NCI-H69 (cell line): ENCODE data around the gene USP2.

Source experiments
- DNase-seq: peaks from one replicate; lab custom pipeline; 2025; lab: John Stamatoyannopoulos, UW

The USP2 gene

DNA sequence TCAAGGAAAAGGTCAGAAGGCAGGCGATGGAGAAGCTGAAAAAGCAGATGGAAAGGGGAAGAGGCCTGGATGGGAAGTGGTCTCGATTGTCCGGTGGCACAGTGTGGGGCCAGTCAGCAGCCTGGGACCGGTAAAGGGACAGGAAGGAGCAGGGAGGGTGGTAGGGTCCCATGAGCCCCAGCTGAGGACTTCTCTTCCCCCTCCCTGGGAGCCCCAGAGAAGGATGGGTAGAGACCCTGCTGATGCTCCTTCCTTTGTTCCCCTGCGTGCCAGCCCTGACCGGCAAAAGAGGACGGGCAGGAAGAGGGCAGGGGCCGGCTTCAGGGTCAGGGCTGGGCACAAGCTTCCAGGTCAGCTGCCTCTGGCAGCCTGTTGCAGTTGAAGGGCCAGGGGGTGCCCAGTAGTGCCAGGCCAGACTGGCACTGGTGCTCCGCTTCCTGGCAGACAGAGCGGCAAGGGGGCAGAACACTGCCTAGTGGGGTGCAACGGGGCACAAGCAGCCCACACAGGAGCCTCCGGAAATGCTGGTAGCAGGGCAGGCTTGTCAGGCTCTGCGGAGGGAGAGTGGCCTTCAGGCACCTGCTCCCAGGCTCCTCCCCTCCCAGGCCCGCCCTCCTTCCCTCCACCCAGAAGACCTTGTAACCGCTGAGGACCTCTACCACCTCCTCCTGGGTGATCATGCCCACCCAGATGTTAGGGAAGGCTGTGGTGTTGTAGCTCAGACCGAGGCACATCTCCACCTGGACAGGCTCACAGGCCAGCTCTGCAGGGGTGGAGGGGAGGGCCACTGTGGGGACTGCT, 40.1 kb downstream of the USP2 start:
- DNase-seq, result no peak

DNA sequence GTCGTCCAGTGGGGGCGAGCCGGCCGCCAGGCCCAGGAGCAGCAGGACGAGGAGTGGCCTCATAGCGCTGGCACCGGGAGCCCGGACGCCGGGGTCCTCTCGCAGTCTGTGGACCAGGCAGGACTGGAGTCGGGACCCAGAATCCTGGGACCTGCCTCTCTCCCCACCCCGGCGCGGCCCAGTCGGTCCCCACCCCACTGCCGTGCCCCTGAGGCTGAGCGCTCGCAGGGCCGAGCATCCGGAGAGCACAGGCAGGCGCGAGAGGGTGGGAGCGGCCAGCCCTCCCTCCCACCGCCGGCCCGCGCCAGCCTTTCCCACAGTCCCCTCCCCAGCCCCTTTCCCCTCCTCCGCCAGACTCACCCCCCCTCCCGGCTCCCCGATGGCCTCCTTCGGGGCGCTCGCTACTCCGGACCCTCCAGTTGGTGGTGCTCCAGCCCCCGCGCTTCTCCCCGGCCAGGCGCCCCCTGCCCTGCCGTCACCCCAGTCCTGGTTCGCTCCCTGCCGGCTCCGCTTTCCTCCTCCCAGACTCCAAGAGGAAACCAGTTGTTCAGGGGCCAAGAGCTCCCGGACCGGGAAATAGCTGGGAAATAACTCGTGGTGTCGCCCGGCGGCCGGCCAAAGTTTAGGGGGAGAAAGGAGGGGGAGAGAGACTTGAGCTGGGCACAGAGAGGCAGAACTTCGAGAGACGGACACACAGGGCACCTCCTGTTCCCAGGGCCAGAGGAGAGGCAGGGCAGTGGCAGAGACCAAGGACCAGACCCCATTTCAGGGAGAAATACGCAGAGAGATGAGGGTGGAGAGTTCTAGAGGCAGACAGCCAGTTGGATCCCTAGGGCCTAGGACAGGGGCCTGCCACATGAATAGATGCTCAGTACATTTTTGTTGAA, 40.9 kb downstream of the USP2 start, which contains the start of gene C1QTNF5:
Gene C1QTNF5, minus strand, starts transcription at position 549 of the 887 bp plus-strand sequence. Its CDS starts 486 bp downstream, at position 63.
- no peak for DNase-seq

DNA sequence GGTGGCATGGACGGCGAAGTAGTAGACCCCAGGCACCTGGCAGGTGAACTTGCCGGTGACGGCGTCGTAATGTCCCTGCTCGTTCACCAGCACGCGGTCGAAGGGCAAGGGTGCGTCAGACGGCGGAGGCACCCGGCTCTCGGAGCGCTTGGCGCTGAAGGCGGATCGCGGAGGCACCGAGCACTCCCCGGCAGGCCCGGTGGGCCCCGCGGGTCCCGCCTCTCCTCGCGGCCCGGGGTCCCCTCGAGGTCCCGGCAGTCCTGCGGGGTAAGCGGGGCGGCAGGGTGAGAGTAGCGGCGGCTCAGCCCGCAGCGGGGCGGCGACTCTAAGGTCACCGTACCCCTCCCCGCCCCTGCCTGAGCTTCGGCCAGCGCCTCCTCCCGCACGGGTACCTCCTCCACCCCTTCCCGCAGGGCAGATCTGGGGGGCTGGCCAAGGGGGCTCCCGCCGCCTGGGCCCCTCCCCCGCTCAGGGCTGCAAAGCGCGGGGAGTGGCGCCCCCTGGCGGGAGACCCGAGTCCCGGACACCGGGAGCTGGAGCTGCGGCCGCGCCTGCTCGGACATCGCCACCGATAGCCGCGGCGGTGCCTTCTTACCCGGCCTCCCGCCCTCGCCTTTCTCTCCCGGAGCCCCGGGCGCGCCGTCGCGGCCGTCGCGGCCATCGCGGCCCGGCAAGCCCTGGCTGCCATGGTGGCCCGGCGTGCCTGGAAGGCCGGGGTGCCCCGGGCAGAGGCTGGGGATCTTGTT, 41.7 kb downstream of the USP2 start:
- peak; percentile 76 for DNase-seq

DNA sequence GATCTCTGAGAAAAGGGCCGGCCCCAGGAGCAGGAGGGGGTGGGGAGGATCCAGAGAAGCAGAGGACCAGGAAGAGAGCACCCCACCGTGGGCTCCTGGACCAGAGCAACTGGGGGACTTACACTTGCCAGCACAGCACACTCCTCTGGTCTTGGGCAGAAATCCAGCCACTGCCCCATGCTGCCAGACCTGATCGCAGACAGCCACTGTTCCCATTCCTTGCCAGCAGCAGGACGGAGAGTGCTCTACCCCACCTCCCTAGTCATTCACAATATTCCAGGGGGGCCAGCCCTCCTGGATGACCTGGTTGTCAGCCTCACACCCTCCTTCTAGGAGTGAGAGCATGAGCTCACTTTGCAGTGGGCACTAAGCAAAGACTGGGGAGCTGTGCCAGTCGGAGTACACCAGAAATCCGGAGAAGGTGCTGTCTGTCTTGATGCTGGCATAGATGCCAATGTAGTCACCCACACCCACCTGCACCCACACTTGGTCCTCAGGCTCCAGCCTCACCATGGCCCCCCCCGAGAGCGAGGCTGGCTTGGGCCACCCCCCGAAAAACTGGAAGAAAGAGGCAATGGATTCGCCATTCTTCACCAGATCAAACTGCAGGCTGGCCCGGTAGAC, 42.4 kb downstream of the USP2 start:
- DNase-seq, result peak; percentile 46

DNA sequence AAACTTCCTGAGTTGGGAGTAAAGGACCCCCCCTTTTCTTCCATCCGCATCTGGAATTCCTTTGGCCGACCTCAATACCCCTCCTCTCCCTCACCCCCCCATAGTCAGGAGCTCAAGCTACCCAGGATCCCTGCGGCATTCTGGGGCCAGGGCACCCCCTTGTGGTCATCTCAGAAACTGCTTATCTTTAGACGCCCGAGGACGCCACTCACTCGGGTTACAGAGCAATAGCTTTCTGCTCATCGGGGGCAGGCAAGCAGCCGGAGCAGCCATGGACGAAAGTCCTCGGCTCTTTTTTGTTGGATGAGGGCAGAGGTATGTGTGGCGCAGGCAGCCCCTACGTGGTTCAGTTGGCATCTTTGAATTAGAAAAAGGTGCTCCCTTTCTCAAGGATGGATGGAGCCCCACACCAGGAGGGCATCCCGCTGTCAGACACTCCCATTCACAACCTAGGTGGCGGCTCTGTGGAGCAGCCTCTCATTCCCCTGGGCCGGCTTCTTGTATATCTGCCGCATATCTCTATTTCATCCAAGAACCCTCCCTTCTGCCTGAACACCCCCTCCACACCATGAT, 43.1 kb downstream of the USP2 start:
- DNase-seq, result peak; percentile 78

DNA sequence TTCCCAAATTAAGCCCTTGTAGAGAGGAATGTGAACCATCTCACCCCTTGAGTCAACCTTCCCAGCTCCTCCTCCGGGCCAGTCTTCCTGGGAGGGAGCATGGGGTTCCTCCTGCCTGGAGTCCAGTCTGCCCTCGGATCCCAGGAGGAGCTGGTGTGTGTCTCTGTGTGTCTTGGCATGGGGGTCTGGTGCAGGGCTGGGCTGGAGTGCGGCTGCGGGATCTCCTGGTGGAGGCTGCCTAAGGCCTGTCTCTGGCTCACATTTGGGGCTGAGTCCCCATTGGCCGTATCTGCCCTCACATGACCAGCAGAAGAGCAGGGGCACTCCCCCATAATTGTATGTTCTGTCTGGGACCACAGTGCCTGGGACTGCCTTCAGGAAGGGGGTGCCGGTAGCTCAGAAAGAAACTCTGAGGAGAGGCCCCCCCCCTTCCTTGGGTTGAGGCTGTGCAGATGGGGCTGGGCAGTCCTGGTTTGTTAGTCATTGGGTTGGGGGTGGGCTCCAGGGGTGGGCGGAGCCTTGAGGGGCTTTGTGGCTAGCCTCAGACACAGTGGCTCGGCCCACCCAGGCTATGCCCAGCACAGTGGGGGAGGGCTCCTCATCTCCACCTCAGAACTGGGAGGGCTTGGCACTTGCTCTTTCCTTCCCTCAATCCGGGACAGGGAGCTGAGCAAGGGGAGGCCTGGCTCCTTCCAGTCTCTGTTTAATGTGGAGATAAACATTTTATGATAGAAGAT, 43.7 kb downstream of the USP2 start:
- DNase-seq, result no peak

DNA sequence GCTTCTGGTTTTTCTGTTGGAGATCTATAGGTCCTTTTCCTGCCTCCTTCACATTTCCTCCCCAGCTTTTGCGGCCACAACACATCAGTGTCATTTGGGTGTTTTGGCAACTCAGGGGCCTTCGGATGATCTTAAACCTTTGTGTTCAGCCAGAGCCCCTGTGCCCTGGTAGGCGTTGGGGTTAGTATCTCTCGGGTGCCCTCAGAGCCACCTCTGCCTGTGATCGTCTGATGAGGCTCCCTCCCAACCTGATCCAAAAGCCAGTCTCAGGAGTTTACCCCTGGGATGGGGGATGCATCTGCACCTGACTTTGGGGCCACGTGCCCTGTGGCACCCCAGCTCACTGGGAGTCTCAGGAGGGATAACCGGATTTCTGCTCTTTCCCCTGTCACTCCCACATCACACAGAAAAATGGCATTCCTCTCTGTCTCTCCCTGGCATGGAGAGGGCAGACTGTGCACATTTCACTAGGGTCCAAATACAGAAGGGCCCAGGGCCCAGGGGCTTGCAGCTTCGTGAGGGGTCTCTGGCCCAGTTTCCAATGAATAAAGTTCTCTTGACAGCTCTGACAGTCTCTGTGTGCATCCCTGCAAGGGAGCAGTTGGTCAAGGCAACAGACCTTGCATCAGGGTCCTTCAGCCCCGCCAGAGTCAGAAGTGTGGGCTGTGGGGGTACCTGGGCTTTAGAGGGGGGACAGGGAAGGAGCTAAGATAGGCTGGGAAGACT, 44.6 kb downstream of the USP2 start:
- no peak for DNase-seq

DNA sequence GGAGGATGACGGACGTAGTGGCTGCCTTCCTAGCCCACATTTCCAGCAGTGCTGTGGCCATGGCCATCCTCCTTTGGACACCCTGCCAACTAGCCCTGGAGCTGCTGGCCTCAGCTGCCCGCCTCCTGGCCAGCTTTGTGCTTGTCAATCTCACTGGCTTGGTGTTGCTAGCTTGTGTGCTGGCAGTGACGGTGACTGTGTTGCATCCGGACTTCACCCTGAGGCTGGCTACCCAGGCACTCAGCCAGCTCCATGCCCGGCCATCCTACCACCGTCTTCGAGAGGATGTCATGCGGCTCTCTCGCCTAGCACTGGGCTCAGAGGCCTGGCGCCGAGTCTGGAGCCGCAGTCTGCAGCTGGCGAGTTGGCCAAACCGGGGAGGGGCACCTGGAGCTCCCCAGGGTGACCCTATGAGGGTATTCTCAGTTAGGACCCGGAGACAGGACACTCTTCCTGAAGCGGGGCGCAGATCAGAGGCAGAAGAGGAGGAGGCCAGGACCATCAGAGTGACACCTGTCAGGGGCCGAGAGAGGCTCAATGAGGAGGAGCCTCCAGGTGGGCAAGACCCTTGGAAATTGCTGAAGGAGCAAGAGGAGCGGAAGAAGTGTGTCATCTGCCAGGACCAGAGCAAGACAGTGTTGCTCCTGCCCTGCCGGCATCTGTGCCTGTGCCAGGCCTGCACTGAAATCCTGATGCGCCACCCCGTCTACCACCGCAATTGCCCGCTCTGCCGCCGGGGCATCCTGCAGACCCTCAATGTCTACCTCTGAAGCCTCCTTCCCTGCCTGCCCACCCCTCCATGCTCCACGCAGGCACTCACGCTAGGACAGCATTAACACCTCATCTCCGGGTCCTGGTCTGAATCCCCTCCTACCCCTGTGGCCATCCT, 45.6 kb downstream of the USP2 start:
- DNase-seq, result no peak

DNA sequence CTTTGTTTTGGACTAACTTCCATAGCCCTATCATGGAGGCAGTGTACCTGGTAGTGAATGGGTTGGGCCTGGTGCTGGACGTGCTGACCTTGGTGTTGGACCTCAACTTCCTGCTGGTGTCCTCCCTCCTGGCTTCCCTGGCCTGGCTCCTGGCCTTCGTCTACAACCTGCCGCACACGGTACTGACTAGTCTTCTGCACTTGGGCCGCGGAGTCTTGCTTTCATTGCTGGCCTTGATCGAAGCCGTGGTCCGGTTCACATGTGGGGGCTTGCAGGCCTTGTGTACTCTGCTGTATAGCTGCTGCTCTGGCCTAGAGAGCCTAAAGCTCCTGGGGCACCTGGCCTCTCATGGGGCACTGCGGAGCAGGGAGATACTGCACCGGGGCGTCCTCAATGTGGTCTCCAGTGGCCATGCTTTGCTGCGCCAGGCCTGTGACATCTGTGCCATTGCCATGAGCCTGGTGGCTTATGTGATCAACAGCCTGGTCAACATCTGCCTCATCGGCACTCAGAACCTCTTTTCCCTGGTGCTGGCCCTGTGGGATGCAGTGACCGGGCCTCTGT, 46.3 kb downstream of the USP2 start:
- DNase-seq, result no peak

DNA sequence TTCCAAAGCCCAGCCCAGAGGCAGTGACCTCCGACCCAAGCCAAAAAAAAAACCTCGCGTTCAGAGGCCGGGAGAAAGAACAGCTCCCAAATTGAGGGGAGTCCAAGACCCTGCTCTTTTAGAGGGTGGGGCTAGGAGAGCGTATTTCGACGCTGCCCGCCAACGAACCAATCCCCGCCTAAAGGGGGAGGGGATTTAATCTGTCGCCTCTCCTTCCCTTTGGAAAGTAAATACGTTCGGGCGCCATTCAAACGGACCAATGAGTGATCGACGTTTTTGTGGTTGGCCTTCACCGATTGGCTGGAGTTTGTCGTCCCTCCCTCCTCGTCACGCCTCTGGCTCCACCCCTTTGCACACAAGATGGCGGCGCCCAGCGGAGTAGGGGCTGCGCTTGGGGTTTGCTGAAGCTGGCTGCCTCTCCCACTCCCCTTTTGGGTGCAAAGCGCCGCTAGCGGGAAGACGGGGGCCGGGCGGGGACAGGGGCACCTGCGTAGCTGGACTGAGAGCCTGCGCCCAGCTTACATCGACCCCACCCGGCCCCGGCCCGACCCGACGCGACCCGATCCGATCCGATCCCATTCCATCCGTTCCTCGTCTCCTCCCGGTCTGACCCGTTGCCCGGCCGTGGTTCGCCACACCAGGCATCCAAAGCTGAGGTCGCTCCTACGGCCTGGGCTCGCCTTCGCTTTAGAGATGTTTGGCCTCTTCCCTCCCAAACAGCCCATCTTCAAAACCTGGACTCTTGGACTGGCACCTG, 47.1 kb downstream of the USP2 start, which contains the start of gene RNF26:
Gene RNF26, plus strand, starts transcription at position 354 of the 757 bp plus-strand sequence. CDS start 596 bp downstream, outside the sequence.
- DNase-seq, result peak; percentile 100

DNA sequence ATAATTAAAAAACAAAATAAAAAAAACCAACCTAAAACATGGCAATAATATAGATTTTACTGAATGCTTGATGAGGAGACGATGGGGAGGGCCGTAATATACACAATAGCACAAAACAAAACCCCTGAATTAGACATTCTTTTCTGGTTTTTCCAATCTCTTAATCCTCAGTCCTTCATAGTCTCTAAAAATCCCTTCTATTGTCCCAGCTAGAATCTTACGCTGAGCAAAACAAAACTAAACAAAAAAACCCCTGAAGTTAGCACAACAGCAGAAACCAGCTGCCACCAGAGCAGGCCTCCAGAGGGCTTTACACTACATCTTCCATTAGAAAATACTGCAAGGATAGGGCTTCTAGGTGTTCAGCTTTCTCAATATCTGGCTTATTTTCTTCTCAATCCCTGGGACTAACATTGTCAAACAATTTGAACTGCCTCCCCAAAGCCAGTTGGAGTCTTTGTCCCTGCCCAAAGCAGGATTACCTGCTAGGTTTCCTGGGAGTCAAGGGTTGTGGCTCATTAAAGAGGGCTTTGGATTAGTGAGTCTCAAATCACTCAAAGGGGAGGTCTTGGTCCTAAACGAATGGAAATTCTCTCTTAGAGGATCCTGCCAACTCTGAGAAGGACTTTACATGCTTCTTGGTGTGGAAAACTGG, 49.3 kb downstream of the USP2 start:
- DNase-seq, result no peak

DNA sequence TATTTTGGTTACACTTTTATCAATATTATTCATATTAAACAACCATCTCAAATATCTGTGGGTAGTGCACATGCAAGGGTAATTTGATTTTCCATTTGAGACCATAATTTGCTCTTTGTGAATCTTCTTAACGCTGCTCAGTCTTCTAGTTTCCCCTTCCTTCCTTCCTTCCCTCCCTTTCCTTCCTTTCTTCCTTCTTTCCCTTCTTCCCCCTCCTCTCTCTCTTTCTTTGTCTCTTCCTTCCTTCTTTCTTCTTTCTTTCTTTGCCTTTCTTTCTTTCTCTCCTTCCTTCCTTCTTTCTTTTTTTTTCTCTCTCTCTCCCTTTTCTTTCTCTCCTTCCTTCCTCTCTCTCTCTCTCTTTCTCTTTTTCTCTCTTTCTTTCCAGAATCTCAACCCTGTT, 51.3 kb downstream of the USP2 start:
- DNase-seq, result no peak

DNA sequence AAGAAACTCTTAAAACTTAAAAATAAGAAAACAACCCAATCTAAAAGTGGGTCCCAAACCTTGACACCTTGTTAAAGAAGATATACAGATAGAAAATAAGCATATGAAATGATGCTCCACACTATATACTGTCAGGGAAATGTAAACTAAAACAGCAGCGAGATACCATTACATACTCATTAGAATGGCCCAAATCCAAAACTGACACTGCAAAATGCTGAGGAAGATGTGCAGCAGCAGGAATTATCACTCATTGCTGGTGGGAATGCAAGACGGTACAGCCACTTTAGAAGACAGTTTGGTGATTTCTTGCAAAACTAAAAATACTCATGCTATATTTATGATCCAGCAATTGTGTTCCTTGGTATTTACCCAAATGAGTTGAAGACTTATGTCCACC, 52.2 kb downstream of the USP2 start:
- no peak for DNase-seq

DNA sequence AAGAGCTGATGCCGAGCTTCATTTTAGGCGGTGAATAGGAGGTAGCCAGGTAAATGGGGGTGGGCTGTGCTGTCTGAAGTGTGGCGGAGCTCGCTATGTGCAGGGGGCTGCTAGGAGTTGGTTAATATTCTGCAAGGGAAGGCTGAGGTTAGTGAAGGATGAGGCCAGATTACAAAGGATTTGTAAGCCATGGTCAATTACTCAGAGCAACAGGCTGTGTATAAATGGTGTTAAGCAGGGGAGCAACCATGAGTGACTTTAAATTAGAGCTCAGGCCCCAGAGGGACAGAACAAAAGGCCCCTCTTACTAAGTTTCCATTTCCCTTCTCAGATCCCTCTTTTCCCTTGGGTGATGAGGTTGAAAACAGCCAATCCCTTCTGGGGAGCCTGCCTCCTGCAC, 57.3 kb downstream of the USP2 start:
- peak; percentile 56 for DNase-seq

DNA sequence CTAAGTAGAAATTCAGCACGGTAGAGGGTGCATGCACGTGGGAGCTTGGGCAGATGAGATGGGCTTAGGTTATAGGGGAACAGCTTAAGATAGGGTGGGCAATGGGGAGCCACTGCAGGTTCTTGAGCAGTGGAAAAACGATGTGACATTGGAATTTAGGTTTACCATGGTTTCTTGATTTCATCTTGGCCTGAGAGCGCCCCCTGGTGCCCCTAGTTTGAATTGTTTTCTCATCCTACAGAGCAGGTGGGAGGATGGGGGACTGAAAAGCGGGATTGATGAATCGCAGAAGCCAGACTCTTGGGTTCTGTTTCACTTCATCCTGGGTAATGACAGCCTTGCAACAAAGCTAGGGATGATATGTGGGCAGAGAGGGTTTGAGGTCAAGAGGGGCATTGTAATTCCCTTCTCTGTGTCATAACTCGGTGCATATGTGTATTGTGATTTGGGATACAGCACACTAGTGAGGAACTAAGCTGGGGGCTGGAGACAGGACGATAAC, 57.9 kb downstream of the USP2 start:
- peak; percentile 86 for DNase-seq

DNA sequence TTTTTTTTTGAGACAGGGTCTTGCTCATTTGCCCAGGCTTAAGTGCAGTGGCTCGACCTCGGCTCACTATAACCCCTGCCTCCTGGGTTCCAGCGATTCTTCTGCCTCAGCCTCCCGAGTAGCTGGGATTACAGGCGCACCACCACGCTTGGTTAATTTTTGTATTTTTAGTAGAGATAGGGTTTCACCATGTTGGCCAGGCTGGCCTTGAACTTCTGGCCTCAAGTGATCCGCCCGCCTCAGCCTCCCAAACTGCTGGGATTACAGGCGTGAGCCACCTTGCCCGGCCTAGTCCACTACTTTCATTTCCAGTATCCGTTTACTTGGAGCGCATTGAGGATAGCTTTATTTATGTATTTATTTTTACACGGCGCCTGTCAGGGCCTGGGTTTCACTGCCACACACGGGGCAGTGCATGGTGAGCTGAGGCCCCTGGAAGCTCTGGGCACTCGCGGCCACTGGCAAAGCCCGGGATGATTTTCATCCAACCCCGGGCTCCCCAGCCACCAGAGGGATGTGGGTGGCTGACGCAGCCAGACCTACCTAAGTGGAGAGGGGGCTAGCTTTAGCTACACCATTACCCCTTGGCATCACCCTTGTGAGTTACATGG, 58.5 kb downstream of the USP2 start:
- no peak for DNase-seq

DNA sequence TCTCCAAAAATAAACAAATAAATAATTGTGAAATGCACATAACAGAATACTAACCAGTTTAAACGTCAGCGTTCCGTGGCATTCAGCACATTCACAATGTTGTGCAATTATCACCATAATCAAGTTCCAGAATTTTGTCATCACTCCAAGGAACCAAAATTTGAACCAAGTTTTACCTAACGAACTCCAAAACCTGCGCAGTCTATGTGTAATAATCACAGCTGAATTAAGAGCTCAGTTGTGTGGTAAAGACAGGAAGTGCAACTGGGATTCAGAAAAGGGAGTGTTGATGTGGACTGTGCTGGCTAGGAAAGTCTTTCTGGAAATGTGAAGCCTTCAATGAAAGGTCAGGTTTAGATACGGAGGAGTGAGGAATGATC, 59.1 kb downstream of the USP2 start:
- peak; percentile 29 for DNase-seq
